NCI-H2107 treated with DMSO at 0.1 percent for 48 hours (cell line): Measurements from ENCODE around the gene PTPRN2.
"Not testable (repeated sequence)": the region's sequence is repeated elsewhere in the genome, so short reads cannot be mapped to it uniquely, and the experiment has no call there.

Source experiments
- DNase-seq: peaks from one replicate; lab custom pipeline; 2025; ENCODE audit not compliant: unreplicated experiment; lab: John Stamatoyannopoulos, UW

PTPRN2 gene

DNA sequence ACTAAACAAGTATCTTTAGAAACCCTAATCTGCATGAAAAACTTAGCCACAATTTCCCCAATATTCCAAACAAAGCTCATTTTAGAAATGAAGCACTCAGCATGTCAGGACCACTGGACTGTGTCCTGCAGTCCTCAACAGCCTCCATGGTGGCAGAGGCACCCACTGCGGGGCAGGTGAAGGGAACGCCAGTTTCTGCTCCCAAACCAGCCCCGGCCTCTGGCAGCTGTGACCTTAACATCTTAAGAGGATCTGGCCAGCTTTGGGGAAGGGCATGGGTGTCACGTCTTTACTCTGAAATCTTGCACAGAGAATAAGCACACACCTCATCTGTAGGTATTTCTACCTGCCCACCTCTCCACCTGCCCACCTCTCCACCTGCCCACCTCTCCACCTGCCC is 988.1 kb downstream of the PTPRN2 start:
- DNase-seq: no peak

- no peak for DNase-seq
Measured at GRCh38 chr7:157597562-157597961, 990.1 kb downstream of the PTPRN2 start.

- no peak for DNase-seq
Measured at GRCh38 chr7:157596881-157597280, 990.7 kb downstream of the PTPRN2 start.

DNA sequence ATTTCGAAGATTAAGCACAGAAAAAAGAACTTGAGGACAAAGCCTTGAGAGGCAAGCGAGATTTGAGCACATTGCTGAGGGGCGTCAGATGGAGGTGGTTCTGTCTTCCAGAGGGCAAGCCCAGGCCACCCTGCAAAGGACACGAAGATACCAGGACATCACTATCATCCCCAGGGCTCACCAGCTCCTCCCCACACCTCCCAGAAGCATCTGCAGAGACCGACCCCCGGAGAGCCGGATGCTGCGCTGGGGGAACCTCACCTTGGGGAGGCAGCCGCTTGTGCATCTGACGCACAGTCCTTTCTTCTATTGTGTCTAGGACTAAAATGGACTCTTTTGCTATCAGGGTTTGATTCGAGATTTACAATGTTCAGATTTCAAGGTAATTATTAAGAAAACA is 991.2 kb downstream of the PTPRN2 start:
- DNase-seq: no peak

GRCh38 chr7:157596026-157596425 is 991.6 kb downstream of the PTPRN2 start:
- no peak for DNase-seq

DNA sequence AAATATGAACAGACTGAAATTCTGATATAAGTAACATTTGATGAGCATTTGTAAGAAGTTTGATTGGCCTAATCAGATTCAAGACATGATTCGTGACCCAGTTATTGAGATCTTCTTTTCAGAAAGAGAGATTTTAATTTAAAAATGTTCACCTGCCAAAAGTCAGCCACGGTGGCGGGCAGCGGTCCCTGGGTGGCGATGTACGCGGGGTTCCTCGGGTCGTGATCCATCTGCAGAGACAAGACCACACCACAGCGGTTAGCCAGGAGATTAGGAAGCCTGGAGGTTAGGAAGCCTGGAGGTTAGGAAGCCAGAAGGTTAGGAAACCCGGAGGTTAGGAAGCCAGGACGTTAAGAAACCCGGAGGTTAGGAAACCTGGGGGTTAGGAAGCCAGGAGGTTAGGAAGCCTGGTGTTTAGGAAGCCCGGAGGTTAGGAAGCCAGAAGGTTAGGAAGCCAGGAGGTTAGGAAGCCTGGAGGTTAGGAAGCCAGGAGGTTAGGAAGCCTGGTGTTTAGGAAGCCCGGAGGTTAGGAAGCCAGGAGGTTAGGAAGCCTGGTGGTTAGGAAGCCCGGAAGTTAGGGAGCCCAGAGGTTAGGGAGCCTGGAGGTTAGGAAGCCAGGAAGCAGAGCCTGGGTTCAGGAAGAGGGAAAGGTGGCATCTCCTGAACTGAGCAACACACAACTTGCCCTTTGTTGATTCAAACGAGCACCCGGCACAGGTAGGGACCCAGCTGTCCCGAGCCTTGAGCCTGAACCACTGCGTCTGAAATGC is 992.4 kb downstream of the PTPRN2 start:
- no peak for DNase-seq

- DNase-seq: no peak
Measured at GRCh38 chr7:157594306-157594705, 993.3 kb downstream of the PTPRN2 start.

GRCh38 chr7:157593541-157593940 is 994.1 kb downstream of the PTPRN2 start:
- DNase-seq: no peak

DNA sequence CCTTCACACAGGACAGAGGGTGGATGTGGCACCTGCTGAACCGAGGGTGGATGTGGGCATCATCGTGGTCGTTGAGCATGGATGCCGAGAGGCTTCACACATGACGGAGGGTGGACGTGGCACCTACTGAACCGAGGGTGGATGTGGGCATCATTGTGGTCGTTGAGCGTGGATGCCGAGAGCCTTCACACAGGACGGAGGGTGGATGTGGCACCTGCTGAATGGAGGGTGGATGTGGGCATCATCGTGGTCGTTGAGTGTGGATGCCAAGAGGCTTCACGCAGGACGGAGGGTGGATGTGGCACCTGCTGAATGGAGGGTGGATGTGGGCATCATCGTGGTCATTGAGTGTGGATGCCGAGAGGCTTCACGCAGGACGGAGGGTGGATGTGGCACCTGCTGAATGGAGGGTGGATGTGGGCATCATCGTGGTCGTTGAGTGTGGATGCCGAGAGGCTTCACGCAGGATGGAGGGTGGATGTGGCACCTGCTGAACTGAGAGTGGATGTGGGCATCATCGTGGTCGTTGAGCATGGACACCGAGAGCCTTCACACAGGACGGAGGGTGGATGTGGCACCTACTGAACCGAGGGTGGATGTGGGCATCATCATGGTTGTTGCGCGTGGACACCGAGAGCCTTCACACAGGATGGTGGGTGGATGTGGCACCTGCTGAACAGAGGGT is 994.8 kb downstream of the PTPRN2 start:
- not testable (repeated sequence) for DNase-seq

DNA sequence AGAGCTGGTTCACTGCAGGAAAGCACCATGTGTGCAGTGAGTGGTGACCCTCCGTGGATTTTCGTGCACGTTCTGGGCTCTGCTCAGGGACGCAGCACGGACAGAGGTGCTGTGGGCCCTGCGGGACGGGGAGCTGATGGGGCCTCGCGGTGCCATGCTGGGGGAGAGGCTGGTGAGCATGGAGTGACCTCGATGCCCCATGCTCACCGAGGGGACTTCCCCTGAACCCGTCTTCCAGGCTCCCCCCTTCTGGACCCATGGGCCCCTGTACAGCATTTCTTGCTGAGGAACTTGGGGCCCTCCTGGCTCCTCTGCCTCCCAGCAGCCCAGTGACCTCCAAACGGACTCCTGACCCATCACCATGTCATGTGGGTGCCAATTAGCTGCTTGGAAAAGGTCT is 997.1 kb downstream of the PTPRN2 start:
- no peak for DNase-seq

DNA sequence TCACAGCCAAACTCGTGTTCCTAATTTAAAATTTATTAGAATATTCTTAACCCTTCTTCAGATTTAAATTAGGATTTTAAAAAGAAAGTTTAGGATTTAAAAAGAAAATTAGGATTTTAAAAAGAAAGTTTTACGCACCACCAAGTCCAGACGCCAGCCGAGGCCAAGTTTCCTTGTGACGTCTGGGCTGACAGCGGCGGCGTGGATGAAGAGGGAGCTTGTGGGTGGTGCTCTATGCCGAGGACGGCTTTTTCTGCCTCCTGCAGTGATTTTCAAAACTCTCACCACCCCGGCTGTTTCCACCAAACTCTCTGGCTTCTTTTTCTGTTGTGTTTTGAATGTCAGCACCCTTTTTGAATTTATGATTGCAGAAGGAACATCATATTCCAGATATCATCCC is 997.9 kb downstream of the PTPRN2 start:
- no peak for DNase-seq

- no peak for DNase-seq
Measured at GRCh38 chr7:157587805-157588560, 999.6 kb downstream of the PTPRN2 start.

DNA sequence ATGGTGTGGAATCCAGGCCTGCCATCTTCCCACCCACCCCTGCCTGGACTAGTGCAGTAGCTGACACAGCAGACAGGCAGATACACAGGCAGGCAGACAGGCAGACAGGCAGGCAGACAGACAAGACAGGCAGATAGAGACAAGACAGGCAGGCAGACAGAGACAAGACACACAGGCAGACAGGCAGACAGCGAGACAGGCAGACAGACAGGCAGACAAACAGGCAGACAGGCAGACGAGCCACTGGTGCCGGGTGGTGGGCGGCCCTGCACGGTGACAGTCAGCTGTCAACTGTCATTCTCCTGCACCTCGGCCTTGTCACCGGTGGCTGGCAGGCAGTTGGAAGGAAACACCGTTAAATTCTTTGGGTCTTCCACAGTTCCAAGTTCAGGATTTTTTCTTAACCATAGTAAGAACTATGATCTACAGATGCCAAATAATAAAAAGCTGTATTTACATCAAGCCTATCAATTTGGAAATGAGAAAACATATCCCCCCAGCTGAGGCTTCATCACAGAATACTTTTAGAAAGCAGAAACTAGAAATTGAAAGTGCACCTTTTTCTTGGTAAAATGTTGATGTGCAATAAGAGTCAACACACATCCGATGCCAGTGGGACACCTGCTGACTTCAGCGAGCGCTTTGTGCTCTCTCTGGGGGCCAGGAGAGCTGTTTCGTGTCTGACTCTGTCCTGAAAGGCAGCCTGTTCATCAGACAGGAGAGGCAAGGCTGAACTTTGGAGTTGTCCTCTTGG is 1000.4 kb downstream of the PTPRN2 start:
- no peak for DNase-seq

DNA sequence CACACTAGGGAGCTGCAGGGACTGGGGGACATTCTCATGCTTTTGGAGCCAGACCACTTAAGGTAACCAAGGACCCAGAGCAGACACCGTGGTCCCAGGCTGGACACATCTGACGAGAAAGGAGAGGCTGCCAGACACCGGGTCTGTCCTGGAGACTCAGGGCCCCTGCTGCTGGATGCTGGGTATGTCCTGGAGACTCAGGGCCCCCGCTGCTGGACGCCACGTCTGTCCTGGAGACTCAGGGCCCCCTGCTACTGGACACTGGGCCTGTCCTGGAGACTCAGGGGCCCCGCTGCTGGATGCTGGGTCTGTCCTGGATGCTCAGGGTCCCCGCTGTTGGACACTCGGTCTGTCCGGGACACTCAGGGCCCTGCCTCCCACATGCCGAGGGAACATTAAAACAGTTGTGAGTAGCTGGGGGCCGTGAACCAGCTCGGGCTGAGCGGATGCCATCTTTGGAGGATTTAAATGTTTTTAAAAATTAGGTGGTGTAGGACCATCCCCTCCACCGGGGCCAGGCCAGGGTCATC is 1001.1 kb downstream of the PTPRN2 start:
- no peak for DNase-seq

DNA sequence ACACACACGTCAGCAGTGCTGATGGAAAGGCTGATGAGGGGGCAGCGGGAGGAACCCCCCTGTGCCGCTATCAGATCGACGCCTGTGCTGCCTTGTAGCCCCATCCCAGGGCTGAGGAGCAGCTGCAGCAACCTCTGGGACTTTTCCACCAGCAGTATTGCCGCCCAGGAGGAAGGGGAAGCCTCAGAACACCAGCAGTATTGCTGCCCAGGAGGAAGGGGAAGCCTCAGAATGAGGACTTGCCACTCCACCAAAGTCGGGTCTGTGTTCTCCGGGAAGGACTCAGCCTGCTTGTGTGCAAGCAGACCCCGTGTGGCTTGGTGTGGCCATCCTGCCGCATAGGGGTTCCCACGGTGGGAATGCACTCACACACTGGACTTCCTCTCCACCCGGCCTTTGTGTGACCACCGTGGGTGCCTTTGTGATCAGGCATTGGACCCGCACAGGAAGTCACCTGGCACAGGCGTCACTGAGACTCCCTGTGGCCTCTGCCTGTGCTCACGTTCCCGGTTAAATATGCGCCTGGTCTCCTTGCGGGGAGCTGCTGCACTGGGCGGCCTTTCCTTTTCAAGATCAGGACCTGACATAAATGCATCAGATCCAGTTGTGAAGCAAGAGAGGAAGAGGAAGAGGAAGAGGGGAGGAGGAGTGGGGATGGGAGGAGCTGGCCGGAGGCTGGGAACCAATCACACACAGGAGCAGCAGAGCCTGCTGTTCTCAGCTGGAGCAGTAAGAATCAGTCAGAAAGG is 1002.3 kb downstream of the PTPRN2 start:
- no peak for DNase-seq

DNA sequence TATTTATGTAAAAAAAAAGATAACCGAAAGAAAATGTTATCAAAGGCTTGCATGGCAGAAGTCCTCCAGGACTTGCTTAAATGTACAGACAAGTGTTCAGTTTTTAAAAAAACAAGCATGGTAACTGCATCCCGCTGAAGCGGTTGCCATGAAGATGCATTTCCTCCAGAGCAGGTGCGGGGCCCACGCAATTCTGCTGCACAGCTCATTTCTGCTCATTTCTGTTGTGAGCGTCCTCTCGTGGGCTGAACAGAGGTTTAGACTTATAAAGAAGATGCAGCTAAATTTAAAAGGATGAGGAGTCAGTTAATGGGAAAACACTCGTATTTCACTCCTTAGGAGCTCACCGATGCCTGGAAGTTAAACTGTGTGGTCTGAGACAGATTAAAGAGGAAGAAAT is 1003.2 kb downstream of the PTPRN2 start:
- DNase-seq: no peak

DNA sequence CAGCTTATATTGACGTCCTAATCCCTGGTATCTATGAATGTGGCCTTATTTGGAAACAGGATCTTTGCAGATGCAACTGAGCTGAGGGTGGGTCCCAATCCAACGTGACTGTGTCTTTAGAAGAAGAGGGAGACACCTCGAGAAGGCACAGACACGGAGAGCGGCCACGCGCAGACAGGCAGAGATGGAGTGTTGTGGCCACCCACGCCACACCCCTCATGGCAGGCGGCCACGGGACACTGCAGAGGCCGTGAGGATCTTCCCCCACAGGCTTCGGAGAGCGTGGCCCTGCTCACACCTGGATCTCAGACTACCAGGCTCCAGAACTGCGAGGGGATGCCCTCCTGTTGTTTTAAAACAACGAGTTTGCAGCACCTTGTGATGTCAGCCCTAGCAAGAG is 1005.9 kb downstream of the PTPRN2 start:
- no peak for DNase-seq

DNA sequence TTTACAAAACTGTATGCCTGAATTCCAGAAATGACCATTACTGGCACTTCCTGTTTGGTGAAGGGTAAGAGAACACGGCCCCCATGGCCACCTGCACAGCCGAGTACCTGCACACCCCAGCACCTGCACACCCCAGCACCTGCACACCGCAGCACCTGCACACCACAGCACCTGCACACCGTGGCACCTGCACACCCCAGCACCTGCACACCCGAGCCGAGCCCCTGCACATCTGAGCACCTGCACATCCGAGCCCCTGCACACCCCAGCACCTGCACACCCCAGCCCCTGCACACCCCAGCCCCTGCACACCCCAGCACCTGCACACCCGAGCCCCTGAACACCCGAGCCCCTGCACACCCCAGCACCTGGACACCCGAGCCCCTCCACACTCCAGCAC is 1007.3 kb downstream of the PTPRN2 start:
- DNase-seq: no peak

DNA sequence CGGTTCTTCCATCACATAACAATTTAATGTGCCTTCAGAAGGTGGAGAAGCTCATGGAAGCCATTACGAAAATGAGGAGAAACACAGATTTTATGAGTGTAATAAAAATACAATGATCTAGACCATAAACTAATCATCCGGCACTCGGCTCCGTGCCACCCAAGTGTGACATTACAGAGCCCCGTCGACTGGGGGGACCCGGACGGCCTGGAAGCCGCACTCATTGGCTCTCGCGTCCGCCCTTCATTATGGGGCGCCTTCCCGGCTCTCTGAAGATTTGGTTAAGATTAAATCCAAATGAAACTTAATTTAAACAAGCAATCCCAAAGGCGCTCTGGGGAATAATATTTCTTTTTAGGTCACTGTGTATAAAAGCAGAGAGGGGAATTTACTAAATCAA is 1008.2 kb downstream of the PTPRN2 start:
- DNase-seq: no peak

DNA sequence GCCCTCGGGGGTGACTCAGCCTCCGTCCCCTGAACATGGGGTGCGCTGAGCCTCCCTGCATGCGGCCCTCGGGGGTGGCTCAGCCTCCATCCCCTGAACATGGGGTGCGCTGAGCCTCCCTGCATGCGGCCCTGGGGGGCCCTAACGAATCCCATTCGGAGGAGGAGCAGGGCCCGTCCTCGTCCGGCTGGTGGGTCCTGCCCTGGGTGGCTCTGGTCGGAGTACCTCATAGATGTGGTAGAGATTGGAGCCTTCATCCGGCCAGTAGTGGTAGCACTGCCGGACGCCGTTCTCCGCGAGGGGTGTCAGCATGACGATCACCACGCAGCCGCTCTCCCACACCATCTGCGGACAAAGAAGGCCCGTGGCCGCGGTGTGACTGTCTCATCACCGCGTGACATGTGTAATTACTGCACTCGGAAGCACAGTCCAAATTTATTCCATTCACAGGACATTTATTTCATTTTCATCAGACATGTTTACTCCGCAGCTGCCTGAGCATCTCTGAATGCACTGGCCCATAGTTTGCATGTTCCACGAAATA is 1009.8 kb downstream of the PTPRN2 start:
- no peak for DNase-seq
